H1 (cell line): ENCODE measurements around the gene PRDM5. TPM values are rescaled to one million over a fixed set of nuclear protein-coding genes. Genes with fewer than 3 reads are reported as not detected.

Experiments
- JUN ChIP-seq: IDR thresholded peaks from 2 replicates; pipeline ENCODE4 v1.6.1; 2011; ENCODE audit warnings: low read depth, mild to moderate bottlenecking, improper control_type of control experiment, low read length
- KDM5A ChIP-seq: fragments of 200-600 bp; IDR thresholded peaks from 2 replicates; pipeline ENCODE4 v1.7.1; 2012; ENCODE audit warnings: mild to moderate bottlenecking, low read length, inconsistent platforms, mixed read lengths
- POLR2A ChIP-seq, 2 experiments: IDR thresholded peaks; 1 replicate in 1 of 2; 2 replicates in 1 of 2; pipeline ENCODE4 v1.6.1; 2011; ENCODE audit warnings: low read depth in 2 of 2, low read length in 2 of 2, mild to moderate bottlenecking in 2 of 2; ENCODE audit errors: control extremely low read depth in 1 of 2
- SIX5 ChIP-seq: IDR thresholded peaks from 2 replicates; pipeline ENCODE4 v1.6.1; 2011; ENCODE audit warnings: mild to moderate bottlenecking, low read depth, low read length
- TAF1 ChIP-seq: IDR thresholded peaks from 2 replicates; pipeline ENCODE4 v1.6.1; 2011; ENCODE audit warnings: mild to moderate bottlenecking, low read depth, low read length
- ZNF274 ChIP-seq: IDR thresholded peaks from 2 replicates; pipeline ENCODE4 v1.7.0; 2012; ENCODE audit warnings: low read length, borderline replicate concordance; ENCODE audit errors: extremely low read depth
- polyA plus RNA-seq, 7 experiments: library from polyadenylated mRNA; depleted of rRNA in 3 of 7; stranded (reverse) in 5 of 7; unstranded in 2 of 7; fragments of >200 nt in 5 of 7; fragments of 200-250 nt in 2 of 7; gene quantifications; 1 replicate in 5 of 7; 2 replicates in 1 of 7; 4 replicates in 1 of 7; pipeline versions ENCODE4 v1.2.1 to v1.2.3, GENCODE V29; 2011 to 2013; ENCODE audit warnings: missing spikeins in 2 of 7, mixed read lengths in 2 of 7
- total RNA-seq: library from RNA; stranded (reverse); fragmentation: NEBNext Ultra II Directional; extraction: Animal tissue kit (Norgen Biotek cat#: 25700); gene quantifications from 2 replicates; pipeline ENCODE4 v1.2.1, GENCODE V29; 2021

PRDM5 gene
- total and polyA plus RNA-seq, 2 of the 8 experiments (the other 6 are each of a cell fraction or from before 2014, with no cell fraction given) = 8.2 to 23.4 TPM

DNA sequence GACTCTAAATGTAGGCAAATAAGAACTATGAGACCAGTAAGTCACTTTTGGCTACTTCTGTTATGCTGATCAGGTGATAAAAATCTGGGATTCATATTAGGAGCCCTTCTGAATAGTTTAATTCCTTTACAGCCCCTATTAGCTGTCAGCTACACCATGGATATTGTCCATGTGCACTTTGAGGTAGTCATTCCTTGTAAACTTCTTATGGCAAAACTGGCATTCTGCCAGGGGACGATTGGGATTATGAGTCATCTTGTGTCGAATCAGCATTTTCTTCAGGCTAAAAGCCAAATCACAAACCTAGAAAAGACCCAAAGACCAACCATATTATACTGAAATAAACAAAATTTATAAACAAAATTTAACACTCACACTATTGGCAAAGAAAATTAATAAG is 227.6 kb downstream of the PRDM5 start (continued):
- TF ChIP-seq KDM5A (no peak), TAF1 (no peak), SIX5 (no peak), JUN (no peak), ZNF274 (no peak), POLR2A (IDR thresholded peaks at IDR 0.05; ENCODE audit: control extremely low read depth in 1 of 2, low read depth in 2 of 2, low read length in 2 of 2) (no peak)
